ENCODE data around the gene WDR87. TPM values are rescaled to one million over a fixed set of nuclear protein-coding genes. Genes with fewer than 3 reads are reported as not detected.

Gene WDR87
- total and polyA plus RNA-seq, 2 of the 8 experiments (the other 6 are each of a cell fraction or from before 2014, with no cell fraction given) = not detected

DNA sequence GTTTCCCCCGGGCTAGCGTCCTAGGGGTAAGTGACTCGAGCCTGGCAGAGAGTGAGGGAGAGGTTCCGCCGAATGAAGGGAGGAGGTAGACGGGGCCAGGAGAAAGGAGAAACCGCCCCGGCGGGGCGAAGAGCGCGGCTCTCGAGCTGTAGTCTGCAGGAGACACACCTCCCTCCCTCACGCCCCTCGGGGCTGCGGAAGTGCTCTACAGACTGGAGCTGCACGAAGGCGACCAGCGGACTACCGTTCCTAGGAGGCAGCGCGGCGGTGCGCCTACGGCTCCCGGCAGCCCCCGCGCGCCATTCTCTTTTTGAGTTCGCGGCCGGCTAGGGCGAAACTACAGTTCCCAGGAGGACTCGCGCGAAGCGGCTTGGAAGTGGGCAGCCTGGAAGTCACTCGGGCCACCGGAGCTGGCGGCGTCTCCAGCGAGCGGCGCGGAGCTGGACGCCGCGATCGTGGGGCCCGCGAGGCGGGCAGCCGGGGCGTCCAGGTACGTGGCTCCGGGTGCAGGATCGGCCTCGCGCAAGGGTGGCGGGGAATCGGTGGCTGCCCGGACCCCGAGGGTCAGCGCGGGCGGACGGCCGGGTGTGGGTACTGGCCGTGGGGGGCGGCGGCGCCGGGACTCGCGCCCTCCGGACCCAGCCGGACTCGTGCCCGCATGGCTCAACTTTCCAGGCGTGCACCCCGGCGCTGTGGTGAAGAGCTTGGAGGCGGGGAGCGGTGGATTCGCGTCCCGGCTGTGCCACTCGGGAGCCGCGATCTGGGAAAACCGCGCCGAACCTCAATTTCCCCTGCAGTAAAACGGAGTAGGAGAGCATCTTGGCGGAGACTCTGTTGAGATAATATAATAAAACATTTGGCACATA, 708 bp upstream of the WDR87 start, which contains the start of gene SIPA1L3:
Gene SIPA1L3 (plus strand): TSS at position 340 of the 866 bp plus-strand sequence. CDS start 174,358 bp downstream, outside the sequence.
- ChIA-PET POLR2A (ENCODE audit: partially characterized antibody) (interaction anchor here (0.6 to 5.2 kb wide), 37 partner anchors 9 to 1779 kb away, joined by 3 to 50 read pairs (median 5); partner anchors contain the start of gene ZNF793), CTCF (ENCODE audit: partially characterized antibody) (interaction anchor here (0.7 to 13.7 kb wide), 11 partner anchors 12 to 235 kb away, joined by 3 to 259 read pairs (median 6); no protein-coding TSS in a partner anchor)
- peak within 1 kb of the TSS; percentile 52; the same call in 1 of the 2 replicates for H2AFZ ChIP-seq (ENCODE audit: low read length)
- H3K56ac ChIP-seq (replicated peaks; ENCODE audit: insufficient read length, low read depth, low read length) = peak within 1 kb of the TSS; percentile 99
- H3K9me3 ChIP-seq (ENCODE audit: insufficient read depth in 2 of 2, low read depth in 1 of 2, low read length in 1 of 2) = no peaks in the 10 kb centered on the region
- peak within 1 kb of the TSS; percentile 93 for H3K27ac ChIP-seq (ENCODE audit: low read depth, low read length)
- no peaks in the 10 kb centered on the region for H3K27me3 ChIP-seq (replicated peaks in 1 of 4; ENCODE audit: control insufficient read depth in 3 of 4, extremely low read depth in 1 of 4, insufficient read depth in 3 of 4, low read length in 3 of 4)
- no peaks in the 10 kb centered on the region for H3K36me3 ChIP-seq (ENCODE audit: control insufficient read depth in 2 of 4, insufficient read depth in 4 of 4, low read length in 3 of 4)
- H2AK5ac ChIP-seq (ENCODE audit: low read depth, low read length) = no peak within 1 kb of the TSS; the same call in 1 of the 2 replicates
- H3K4me3 ChIP-seq (ENCODE audit: extremely low read depth in 1 of 4, insufficient read depth in 2 of 4, low read depth in 3 of 4, low read length in 4 of 4) = peak within 1 kb of the TSS; percentile 72 to 92 (median 84)
- peak within 1 kb of the TSS; percentile 34 for H4K91ac ChIP-seq (replicated peaks; ENCODE audit: insufficient read length, low read length)
- peaks cover 0 to 45% of the 10 kb centered on the region in 2 experiments; a peak in 3 of 4 replicates for H3K79me2 ChIP-seq (ENCODE audit: control insufficient read depth in 1 of 2, insufficient read depth in 2 of 2, low read length in 2 of 2)
- 2% methylated on average over 81 of the region's 95 CpGs; no CpG with 5 or more reads in 1 of the 2 experiments for WGBS, 2 experiments (ENCODE audit: extremely low coverage in 1 of 2, insufficient coverage in 1 of 2, insufficient read length in 1 of 2, insufficient replicate concordance in 2 of 2, low coverage in 1 of 2, low lambda C conversion rate in 2 of 2, missing lambda C conversion rate in 1 of 2)
- peaks cover 6% of the 10 kb centered on the region; the same call in 1 of the 2 replicates for H3K23me2 ChIP-seq (ENCODE audit: low read depth, low read length)
- peak within 1 kb of the TSS; percentile 94 for H4K8ac ChIP-seq (ENCODE audit: extremely low read depth, insufficient read depth, low read length)
- H3K4ac ChIP-seq (replicated peaks; ENCODE audit: insufficient read length, low read depth, low read length) = peak within 1 kb of the TSS; percentile 99
- no peak within 1 kb of the TSS; the same call in 1 of the 2 replicates for H2BK20ac ChIP-seq (ENCODE audit: low read length)
- peak within 1 kb of the TSS; percentile 57 to 76 (median 76) for H3K9ac ChIP-seq (replicated peaks in 1 of 4; ENCODE audit: extremely low read depth in 1 of 4, low read depth in 3 of 4, low read length in 3 of 4)
- DNase-seq (ENCODE audit: low read depth in 1 of 2, low spot score in 2 of 2) = peak; percentile 91 to 96
- peak within 1 kb of the TSS; percentile 91 for H2BK5ac ChIP-seq (ENCODE audit: low read depth, low read length)
- H4K20me1 ChIP-seq (replicated peaks in 1 of 2; ENCODE audit: control insufficient read depth in 1 of 2, insufficient read depth in 2 of 2, low read length in 2 of 2) = peaks cover 3 to 11% of the 10 kb centered on the region in 2 experiments
- peak within 1 kb of the TSS; percentile 64 for H3K18ac ChIP-seq (ENCODE audit: extremely low read depth, low read length)
- H3K4me2 ChIP-seq (ENCODE audit: insufficient read depth in 1 of 2, low read depth in 2 of 2, low read length in 2 of 2) = peak within 1 kb of the TSS; percentile 82 to 85
- peak within 1 kb of the TSS; percentile 92; the same call in 1 of the 2 replicates for H2BK15ac ChIP-seq (ENCODE audit: low read length)
- peak within 1 kb of the TSS; percentile 3 for H2BK12ac ChIP-seq (ENCODE audit: low read depth, low read length)
- H3K23ac ChIP-seq (ENCODE audit: insufficient read length) = no peak within 1 kb of the TSS
- H4K5ac ChIP-seq (ENCODE audit: insufficient read length, low read depth, low read length) = peak within 1 kb of the TSS; percentile 92
- no peaks in the 10 kb centered on the region; the same call in 1 of the 2 replicates for H3K79me1 ChIP-seq (ENCODE audit: low read depth, low read length)
- no peak within 1 kb of the TSS for H3K14ac ChIP-seq (ENCODE audit: insufficient read length)
- peaks cover 0 to 21% (median 9%) of the 10 kb centered on the region in 4 experiments; a peak in 6 of 7 replicates for H3K4me1 ChIP-seq (replicated peaks in 1 of 4; ENCODE audit: control insufficient read depth in 3 of 4, insufficient read depth in 4 of 4, low read length in 3 of 4)
- no peak for FAIRE-seq
- H2BK120ac ChIP-seq (replicated peaks; ENCODE audit: low read depth, low read length) = no peak within 1 kb of the TSS
- peak; percentile 65; the same call in 1 of the 2 replicates for TF ChIP-seq CREB1 (IDR thresholded peaks at IDR 0.05)

Measured in H1 (cell line).